Cardiac ventricle fibroblast (primary cell): Measurements from ENCODE around the gene POLR2J3. TPM values are rescaled to one million over a fixed set of nuclear protein-coding genes. Genes with fewer than 3 reads are reported as not detected.

ENCODE experiments used
- total RNA-seq: library from RNA; depleted of rRNA; stranded (reverse); fragments of >200 nt; gene quantifications from 2 replicates; pipeline ENCODE4 v1.2.3, GENCODE V29; 2015

The POLR2J3 gene
- total RNA-seq: 11.2 and 13.5 TPM in 2 replicates

GRCh38 chr7:102572261-102573239 lies at the start of gene POLR2J3:
Gene POLR2J3, minus strand, starts transcription at chr7:102572583. Its CDS starts 62 bp downstream, at chr7:102572521.

DNA sequence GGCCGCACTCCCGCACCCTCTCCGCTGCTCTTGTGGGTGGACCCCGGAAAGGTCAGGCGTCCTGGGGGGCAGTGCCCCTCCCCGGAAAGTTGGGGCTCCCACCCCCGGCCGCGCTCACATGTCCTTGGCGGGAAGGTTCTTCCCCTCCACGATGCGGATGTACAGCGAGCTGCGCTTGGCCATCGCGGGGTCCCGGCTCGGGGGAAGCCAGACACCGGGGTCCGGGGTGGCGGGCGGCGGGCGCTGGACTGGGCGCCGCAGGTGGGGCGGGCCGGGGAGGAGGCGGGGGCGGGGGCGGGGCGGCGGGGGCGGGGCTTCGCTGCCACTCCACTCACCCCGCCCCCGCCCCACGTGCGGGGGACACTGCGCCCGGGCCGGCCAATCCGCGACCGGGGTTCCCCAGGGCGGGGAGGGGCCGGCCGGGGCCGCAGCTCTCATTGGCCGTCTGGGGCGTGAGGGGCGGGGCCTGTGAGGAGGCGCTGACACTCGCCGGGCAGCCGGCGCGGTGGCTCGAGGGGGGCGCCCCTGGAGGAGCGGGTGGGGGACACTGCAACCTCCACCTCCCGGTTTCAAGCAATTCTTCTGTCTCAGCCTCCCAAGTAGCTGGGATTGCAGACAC lies 44.2 kb upstream of the POLR2J3 start, which contains the start of gene RASA4:
RASA4 (minus strand) TSS at position 250 of the 619 bp plus-strand sequence; CDS start at position 183, 67 bp downstream.

GRCh38 chr7:102550808-102551422 lies 21.5 kb downstream of the POLR2J3 start, which contains the start of gene SPDYE2:
Gene SPDYE2, plus strand, starts transcription at chr7:102551226. Its CDS starts 2,030 bp downstream, at chr7:102553256.

GRCh38 chr7:102543596-102543995 lies 28.8 kb downstream of the POLR2J3 start, which contains the start of gene UPK3BL2:
Gene UPK3BL2, minus strand, starts transcription at chr7:102543696. Its CDS starts 60 bp downstream, at chr7:102543636.

DNA sequence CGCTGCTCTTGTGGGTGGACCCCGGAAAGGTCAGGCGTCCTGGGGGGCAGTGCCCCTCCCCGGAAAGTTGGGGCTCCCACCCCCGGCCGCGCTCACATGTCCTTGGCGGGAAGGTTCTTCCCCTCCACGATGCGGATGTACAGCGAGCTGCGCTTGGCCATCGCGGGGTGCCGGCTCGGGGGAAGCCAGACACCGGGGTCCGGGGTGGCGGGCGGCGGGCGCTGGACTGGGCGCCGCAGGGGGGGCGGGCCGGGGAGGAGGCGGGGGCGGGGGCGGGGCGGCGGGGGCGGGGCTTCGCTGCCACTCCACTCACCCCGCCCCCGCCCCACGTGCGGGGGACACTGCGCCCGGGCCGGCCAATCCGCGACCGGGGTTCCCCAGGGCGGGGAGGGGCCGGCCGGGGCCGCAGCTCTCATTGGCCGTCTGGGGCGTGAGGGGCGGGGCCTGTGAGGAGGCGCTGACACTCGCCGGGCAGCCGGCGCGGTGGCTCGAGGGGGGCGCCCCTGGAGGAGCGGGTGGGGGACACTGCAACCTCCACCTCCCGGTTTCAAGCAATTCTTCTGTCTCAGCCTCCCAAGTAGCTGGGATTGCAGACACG lies 54.7 kb downstream of the POLR2J3 start, which contains the start of gene RASA4B:
RASA4B (minus strand) TSS at position 228 of the 598 bp plus-strand sequence; CDS start at position 161, 67 bp downstream.

Other genes with a start within 250 kb of the POLR2J3 start
- not detected in 2 replicates for gene SPDYE6, start 216.1 kb downstream of the POLR2J3 start, total RNA-seq
- gene PRKRIP1, start 176.2 kb downstream of the POLR2J3 start, total RNA-seq: 9.4 and 15.3 TPM in 2 replicates
- gene ORAI2, start 139.0 kb downstream of the POLR2J3 start, total RNA-seq: 27.7 and 42.7 TPM in 2 replicates
- gene ALKBH4, start 107.7 kb downstream of the POLR2J3 start, total RNA-seq: 12.0 and 17.9 TPM in 2 replicates
- 11.8 and 13.9 TPM in 2 replicates for gene LRWD1, start 107.6 kb downstream of the POLR2J3 start, total RNA-seq
- 20.0 and 21.8 TPM in 2 replicates for gene POLR2J, start 93.7 kb downstream of the POLR2J3 start, total RNA-seq
- gene RASA4B, start 54.8 kb downstream of the POLR2J3 start, total RNA-seq: 2.6 and 5.3 TPM in 2 replicates
- gene UPK3BL2, start 28.9 kb downstream of the POLR2J3 start, total RNA-seq: 0.54 and 3.1 TPM in 2 replicates
- not detected in 2 replicates for gene SPDYE2, start 21.4 kb downstream of the POLR2J3 start, total RNA-seq
- gene RASA4, start 44.2 kb upstream of the POLR2J3 start, total RNA-seq: 5.1 and 7.1 TPM in 2 replicates
- 16.7 and 20.5 TPM in 2 replicates for gene UPK3BL1, start 70.2 kb upstream of the POLR2J3 start, total RNA-seq
- not detected in 2 replicates for gene SPDYE2B, start 77.7 kb upstream of the POLR2J3 start, total RNA-seq
- 1.5 and 2.1 TPM in 2 replicates for gene POLR2J2, start 99.1 kb upstream of the POLR2J3 start, total RNA-seq
- gene FAM185A, start 176.4 kb upstream of the POLR2J3 start, total RNA-seq: 9.4 and 17.3 TPM in 2 replicates